GM12892 (cell line): ENCODE results near the gene GRM4.

Source experiments
- POLR2A ChIP-seq: IDR thresholded peaks from 2 replicates; pipeline ENCODE4 v1.6.1; 2011; ENCODE audit warnings: low read depth, low read length, control low read depth
- POLR2AphosphoS5 ChIP-seq: IDR thresholded peaks from 2 replicates; pipeline ENCODE4 v1.6.1; 2011; ENCODE audit warnings: low read depth, low read length, control low read depth
- TAF1 ChIP-seq: IDR thresholded peaks from 2 replicates; pipeline ENCODE4 v1.6.1; 2011; ENCODE audit warnings: low read depth, mild to moderate bottlenecking, control low read depth, low read length, borderline replicate concordance

DNA sequence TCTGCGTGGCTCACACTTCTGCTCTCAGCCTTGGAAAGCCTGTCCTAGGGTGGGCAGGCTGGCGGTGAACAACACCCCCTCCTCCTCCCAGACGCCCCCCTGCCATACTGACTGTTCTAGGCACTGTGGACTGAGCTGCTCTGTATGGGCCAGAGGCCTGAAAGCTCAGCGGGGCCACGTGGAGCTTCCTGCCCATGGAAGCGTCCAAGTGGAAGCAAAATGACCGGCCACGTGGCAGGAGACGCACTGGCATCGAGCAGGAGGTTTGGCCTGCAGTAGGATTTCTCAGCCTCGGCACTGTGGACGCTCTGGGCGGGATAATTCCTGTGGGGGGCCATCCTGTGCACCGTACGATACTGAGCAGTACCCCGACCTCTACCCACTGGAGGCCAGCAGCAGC lies 88.7 kb downstream of the GRM4 start:
- TF ChIP-seq TAF1, result no peak
- TF ChIP-seq POLR2AphosphoS5, result no peak
- no peak for TF ChIP-seq POLR2A
